HL-60 (cell line): ENCODE measurements around the gene OR6P1.

ENCODE experiments used
- GABPA ChIP-seq: IDR thresholded peaks from 2 replicates; pipeline ENCODE4 v1.6.1; 2012; ENCODE audit warnings: low read depth
- SPI1 ChIP-seq: IDR thresholded peaks from 2 replicates; pipeline ENCODE4 v1.6.1; 2012; ENCODE audit warnings: low read depth, mild to moderate bottlenecking, borderline replicate concordance
- TF ChIP-seq, protein P1 (sequence below): IDR thresholded peaks from one replicate; pipeline ENCODE4 v1.5.1; 2011; ENCODE audit warnings: low read length, control low read depth, inconsistent platforms; ENCODE audit not compliant: insufficient read depth
- TF ChIP-seq, protein P2 (sequence below): IDR thresholded peaks from 2 replicates; pipeline ENCODE4 v1.6.1; 2012; ENCODE audit warnings: low read depth; ENCODE audit not compliant: insufficient replicate concordance

- TF ChIP-seq, protein P1, sequence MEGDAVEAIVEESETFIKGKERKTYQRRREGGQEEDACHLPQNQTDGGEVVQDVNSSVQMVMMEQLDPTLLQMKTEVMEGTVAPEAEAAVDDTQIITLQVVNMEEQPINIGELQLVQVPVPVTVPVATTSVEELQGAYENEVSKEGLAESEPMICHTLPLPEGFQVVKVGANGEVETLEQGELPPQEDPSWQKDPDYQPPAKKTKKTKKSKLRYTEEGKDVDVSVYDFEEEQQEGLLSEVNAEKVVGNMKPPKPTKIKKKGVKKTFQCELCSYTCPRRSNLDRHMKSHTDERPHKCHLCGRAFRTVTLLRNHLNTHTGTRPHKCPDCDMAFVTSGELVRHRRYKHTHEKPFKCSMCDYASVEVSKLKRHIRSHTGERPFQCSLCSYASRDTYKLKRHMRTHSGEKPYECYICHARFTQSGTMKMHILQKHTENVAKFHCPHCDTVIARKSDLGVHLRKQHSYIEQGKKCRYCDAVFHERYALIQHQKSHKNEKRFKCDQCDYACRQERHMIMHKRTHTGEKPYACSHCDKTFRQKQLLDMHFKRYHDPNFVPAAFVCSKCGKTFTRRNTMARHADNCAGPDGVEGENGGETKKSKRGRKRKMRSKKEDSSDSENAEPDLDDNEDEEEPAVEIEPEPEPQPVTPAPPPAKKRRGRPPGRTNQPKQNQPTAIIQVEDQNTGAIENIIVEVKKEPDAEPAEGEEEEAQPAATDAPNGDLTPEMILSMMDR: no peak
- TF ChIP-seq SPI1: no peak
- TF ChIP-seq, protein P2, sequence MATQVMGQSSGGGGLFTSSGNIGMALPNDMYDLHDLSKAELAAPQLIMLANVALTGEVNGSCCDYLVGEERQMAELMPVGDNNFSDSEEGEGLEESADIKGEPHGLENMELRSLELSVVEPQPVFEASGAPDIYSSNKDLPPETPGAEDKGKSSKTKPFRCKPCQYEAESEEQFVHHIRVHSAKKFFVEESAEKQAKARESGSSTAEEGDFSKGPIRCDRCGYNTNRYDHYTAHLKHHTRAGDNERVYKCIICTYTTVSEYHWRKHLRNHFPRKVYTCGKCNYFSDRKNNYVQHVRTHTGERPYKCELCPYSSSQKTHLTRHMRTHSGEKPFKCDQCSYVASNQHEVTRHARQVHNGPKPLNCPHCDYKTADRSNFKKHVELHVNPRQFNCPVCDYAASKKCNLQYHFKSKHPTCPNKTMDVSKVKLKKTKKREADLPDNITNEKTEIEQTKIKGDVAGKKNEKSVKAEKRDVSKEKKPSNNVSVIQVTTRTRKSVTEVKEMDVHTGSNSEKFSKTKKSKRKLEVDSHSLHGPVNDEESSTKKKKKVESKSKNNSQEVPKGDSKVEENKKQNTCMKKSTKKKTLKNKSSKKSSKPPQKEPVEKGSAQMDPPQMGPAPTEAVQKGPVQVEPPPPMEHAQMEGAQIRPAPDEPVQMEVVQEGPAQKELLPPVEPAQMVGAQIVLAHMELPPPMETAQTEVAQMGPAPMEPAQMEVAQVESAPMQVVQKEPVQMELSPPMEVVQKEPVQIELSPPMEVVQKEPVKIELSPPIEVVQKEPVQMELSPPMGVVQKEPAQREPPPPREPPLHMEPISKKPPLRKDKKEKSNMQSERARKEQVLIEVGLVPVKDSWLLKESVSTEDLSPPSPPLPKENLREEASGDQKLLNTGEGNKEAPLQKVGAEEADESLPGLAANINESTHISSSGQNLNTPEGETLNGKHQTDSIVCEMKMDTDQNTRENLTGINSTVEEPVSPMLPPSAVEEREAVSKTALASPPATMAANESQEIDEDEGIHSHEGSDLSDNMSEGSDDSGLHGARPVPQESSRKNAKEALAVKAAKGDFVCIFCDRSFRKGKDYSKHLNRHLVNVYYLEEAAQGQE: no peak
- no peak for TF ChIP-seq GABPA
These were observed at the start of gene OR6P1 for GRCh38 chr1:158570480-158570879.
